ENCODE results near the gene AARS1.
A peak's percentile ranks its signal among the peaks of the same experiment; 100 is the strongest.
"Not testable (repeated sequence)": the region's sequence is repeated elsewhere in the genome, so short reads cannot be mapped to it uniquely, and the experiment has no call there.

The AARS1 gene

DNA sequence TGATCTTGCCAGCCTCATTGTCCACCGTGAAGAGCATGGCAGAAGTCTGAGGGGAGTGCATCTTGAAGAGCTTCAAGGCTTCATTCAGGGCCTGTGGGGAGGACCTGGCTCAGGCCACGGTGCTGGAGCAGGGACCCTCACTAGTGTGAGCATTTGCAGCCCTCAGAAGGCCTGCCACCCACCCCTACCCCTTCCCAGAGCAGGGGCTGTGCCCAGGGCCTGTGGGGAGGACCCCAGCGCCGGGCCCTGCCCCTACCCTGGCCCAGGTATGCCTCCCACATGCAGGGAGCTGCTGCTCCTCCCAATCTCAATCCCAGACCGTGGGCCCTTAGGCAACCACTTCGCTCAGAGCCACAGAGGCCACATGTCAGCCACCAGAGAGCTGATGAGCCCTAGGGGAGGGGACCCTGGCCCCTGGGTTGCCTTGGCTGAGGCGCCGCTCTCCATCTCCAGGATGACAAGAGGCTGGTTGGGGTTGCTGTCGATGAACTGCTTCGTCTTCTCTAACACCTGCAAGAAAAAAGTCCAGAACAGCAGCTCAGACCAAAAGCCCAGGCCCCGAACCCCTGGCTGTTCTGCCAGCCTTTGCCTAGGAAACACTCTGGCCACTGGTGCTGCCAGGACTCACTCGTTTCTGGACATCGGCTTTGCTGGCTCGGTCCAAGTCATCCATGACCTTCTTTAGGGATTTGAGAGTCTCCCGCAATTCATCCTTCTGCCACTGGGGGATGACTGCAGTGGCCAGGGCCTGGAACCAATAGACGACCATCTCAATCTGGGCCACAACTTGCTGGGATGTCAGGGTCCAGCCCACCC, 35.8 kb downstream of the AARS1 start:
- Histone ChIP-seq H3K4me3 (ENCODE audit: low read depth, low read length) (no peak overlapping the region), H3K27ac (no peak overlapping the region), H3K27me3 (ENCODE audit: insufficient read depth, low read depth, severe bottlenecking) (no peaks in the 10 kb centered on the region), H3K9me3 (ENCODE audit: severe bottlenecking) (no peaks in the 10 kb centered on the region), H3K36me3 (peaks cover 71% of the 10 kb centered on the region)
- peak; percentile 49 for DNase-seq
- TF ChIP-seq, protein P1, sequence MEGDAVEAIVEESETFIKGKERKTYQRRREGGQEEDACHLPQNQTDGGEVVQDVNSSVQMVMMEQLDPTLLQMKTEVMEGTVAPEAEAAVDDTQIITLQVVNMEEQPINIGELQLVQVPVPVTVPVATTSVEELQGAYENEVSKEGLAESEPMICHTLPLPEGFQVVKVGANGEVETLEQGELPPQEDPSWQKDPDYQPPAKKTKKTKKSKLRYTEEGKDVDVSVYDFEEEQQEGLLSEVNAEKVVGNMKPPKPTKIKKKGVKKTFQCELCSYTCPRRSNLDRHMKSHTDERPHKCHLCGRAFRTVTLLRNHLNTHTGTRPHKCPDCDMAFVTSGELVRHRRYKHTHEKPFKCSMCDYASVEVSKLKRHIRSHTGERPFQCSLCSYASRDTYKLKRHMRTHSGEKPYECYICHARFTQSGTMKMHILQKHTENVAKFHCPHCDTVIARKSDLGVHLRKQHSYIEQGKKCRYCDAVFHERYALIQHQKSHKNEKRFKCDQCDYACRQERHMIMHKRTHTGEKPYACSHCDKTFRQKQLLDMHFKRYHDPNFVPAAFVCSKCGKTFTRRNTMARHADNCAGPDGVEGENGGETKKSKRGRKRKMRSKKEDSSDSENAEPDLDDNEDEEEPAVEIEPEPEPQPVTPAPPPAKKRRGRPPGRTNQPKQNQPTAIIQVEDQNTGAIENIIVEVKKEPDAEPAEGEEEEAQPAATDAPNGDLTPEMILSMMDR (IDR thresholded peaks at IDR 0.05; ENCODE audit: low read depth, low read length), result peak; percentile 62

DNA sequence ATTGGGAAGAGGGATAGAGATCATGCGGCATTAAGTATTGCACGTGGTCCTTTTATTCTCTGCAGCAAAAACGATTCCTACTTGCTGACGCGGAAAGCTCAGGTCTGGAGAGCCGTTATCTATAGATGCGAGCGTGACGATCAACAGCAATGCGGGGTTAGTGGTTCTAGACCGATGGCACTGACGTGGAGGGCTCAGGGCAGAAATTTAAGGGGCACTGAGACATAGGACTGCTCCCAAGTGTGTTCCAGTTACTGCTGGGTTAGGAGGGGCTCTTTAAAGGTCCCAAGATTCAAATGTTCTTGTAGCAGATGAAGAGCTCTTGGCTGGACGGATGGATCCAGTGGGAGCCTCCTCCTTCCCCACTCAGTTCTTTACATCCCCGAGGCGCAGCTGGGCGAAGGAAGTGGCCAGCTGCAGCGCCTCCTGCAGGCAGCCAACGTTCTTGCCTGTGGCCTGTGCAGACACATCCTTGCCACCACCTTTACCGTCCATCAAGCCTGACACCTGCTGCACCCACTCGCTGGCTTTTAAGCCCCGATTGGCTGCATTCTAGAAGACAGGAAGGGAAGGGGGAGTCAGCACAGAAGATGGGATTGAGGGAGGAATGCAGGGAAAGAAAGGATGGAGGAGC, 36.8 kb downstream of the AARS1 start:
- Histone ChIP-seq H3K36me3 (peaks cover 60% of the 10 kb centered on the region), H3K27ac (peak overlapping the region; percentile 28; the same call in 1 of the 2 replicates), H3K4me3 (ENCODE audit: low read depth, low read length) (no peak overlapping the region), H3K9me3 (ENCODE audit: severe bottlenecking) (no peaks in the 10 kb centered on the region), H3K27me3 (ENCODE audit: insufficient read depth, low read depth, severe bottlenecking) (no peaks in the 10 kb centered on the region)
- TF ChIP-seq, protein P1 (IDR thresholded peaks at IDR 0.05; ENCODE audit: low read depth, low read length), result peak; percentile 93
- peak; percentile 58 for DNase-seq

DNA sequence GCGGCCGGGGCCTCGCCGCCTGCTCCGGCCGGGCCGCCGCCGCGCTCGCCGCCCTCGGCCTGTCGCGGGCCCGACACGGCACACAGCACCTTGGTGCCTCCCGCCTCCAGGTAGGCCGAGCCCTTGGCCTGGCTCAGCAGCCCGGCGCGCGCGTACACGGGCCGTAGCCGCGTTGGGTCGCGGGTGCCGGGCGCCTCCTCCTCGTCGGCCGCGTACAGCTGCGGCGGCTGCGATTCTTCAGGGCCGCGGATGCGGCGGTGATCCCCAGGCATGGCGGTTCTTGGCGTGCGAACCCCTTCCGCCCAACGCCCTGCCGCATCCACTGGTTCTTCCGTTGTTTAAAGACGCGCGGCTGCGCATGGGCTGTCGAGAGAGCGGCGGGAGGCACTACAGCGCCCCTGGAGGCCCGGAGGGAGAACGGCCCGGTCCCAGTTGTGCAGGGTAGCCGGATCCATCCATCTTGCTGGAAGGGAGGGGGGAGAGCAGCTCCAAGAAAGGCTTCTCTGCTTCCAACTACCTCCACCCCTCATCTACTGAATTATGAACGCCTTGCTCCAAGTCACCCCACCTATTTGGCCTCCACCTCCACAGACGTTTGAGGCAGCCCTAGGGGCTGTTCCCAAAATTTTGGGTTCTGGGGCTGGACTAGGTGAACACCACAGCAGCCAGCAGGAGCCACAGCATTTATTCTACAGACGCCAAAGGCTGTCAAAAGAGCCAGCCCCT, 37.5 kb downstream of the AARS1 start, which contains the start of gene EXOSC6:
EXOSC6 (minus strand) TSS at position 312 of the 726 bp plus-strand sequence; CDS start at position 272, 40 bp downstream.
- DNase-seq, result peak; percentile 94
- H3K27ac ChIP-seq, result peak within 1 kb of the TSS; percentile 96
- TF ChIP-seq, protein P1 (IDR thresholded peaks at IDR 0.05; ENCODE audit: low read depth, low read length), result peak; percentile 87
- H3K4me3 ChIP-seq (ENCODE audit: low read depth, low read length), result peak within 1 kb of the TSS; percentile 65
- no peaks in the 10 kb centered on the region for H3K9me3 ChIP-seq (ENCODE audit: severe bottlenecking)
- peaks cover 54% of the 10 kb centered on the region for H3K36me3 ChIP-seq
- no peaks in the 10 kb centered on the region for H3K27me3 ChIP-seq (ENCODE audit: insufficient read depth, low read depth, severe bottlenecking)

DNA sequence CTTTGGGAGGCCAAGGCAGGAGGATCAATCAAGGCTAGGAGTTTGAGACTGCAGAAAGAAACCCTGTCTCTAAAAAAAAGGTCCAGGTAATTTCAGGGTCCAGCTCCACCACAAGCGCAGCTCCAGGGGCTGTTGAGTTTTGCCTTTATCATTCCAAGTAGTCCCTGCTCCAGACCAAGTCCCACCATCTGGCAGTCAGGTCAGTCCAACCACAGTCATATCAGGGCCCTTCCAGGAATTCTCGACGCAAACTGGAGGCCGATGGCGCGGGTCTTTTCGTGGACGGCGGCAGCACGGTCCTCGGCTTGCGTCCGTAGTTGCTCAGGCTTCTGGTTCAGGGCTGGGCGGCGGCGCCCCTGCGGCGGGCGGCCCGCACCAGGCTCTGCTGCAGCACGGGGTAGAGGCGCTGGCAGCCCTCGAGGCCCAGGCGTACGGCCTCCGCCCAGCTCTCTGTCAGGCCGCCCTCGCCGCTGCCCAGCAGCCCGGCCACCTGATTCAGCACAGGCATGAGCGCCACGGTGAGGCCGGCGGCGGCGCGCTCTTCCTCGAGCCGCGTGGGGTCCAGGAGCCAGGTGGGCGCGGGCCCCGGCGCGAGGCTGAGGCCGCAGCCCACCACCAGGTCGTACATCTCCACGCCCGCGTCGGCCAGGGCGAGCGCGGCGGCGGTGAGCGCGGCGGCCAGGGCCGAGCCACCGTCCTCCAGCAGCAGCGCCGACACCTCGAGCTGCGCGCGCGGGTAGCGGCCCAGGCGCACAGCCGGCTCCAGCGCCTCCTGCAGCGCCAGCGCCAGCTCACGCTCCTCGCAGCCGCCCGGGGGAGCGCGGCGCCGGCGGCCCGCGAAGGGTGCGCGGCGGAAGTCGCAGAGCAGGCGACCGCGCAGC, 38.3 kb downstream of the AARS1 start:
- Histone ChIP-seq H3K27me3 (ENCODE audit: insufficient read depth, low read depth, severe bottlenecking) (no peaks in the 10 kb centered on the region), H3K9me3 (ENCODE audit: severe bottlenecking) (no peaks in the 10 kb centered on the region), H3K27ac (peak overlapping the region; percentile 81), H3K36me3 (peaks cover 46% of the 10 kb centered on the region), H3K4me3 (ENCODE audit: low read depth, low read length) (peak overlapping the region; percentile 65)
- TF ChIP-seq, protein P1 (IDR thresholded peaks at IDR 0.05; ENCODE audit: low read depth, low read length), result peak; percentile 26; the same call in 1 of the 2 replicates
- DNase-seq, result peak; percentile 59

DNA sequence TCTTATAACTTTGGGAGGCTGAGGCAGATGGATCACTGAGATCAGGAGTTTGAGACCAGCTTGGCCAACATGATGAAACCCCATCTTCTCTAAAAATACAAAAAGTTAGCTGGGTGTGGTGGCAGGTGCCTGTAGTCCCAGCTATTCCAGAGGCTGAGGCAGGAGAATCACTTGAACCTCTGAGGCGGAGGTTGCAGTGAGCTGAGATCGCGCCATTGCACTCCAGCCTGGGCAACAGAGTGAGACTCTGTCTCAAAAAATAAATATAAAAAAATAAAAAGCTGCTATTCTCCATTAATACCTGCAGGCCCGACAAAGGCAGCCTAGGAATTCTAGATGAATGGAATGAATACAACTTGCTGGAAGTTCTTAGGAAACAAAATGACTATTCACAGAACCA, 39.6 kb downstream of the AARS1 start:
- not testable (repeated sequence) for H3K27me3 ChIP-seq (ENCODE audit: insufficient read depth, low read depth, severe bottlenecking); DNase-seq; H3K27ac ChIP-seq; H3K9me3 ChIP-seq (ENCODE audit: severe bottlenecking); H3K4me3 ChIP-seq (ENCODE audit: low read depth, low read length)
- H3K36me3 ChIP-seq, result peaks cover 35% of the 10 kb centered on the region

DNA sequence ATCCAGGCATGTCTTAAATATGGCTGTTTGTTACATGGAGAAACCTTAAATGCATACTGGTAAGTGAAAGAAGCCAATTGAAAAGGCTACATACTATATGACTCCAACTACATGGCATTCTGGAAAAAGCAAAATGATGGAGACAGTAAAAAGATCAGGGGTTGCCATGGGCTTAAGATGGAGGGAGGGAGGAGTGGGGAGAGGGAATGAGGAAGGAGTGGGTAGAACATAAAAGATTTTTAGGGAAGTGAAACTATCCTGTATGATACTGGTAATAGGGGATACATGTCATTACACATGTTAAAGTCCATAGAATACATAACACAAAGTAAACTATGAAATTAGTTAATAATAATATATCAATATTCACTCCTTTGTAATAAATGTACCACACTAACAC, 50.5 kb downstream of the AARS1 start:
- H3K9me3 ChIP-seq (ENCODE audit: severe bottlenecking); H3K4me3 ChIP-seq (ENCODE audit: low read depth, low read length); H3K36me3 ChIP-seq; DNase-seq; H3K27me3 ChIP-seq (ENCODE audit: insufficient read depth, low read depth, severe bottlenecking); H3K27ac ChIP-seq: not testable (repeated sequence)

DNA sequence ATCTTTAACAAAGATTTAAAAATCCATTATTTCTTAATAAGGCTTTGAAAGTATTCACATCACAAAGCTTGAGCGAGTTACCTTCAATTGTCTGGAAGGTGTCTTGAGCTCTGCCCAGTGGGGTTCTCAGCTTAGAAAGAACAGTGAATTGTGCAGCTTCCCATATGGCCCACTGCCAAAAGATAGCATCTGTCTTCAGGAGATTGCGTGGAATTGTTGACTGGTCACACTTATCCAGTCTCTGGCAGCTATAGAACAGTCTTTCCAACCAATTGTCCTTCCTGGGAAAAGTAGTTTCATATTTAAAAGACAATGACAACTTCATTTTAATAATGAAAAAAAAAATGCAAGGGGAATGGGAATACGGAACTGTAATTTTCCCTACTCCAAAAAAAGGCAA, 57.5 kb downstream of the AARS1 start:
- not testable (repeated sequence) for DNase-seq, H3K36me3 ChIP-seq

DNA sequence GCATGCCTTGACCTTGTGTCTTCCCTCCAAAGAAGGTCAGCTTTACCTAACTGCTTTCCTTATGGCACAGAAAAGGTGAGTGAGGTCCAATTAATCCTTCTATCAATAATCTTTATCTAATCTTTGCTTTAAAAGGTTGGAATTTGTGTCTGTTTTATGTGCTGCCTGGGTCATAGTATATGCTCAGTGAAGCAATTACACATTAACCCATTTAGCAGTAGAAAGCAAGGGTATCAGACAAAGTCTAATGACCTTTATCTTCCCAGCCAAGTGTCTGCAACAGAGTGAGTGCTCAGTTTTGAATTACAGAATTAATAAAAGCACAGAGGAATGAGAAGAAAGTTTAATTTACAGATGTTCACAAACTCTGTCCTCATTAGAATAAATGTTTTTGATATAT, 63.3 kb downstream of the AARS1 start:
- DNase-seq; H3K27ac ChIP-seq; H3K9me3 ChIP-seq (ENCODE audit: severe bottlenecking); H3K4me3 ChIP-seq (ENCODE audit: low read depth, low read length); H3K27me3 ChIP-seq (ENCODE audit: insufficient read depth, low read depth, severe bottlenecking); H3K36me3 ChIP-seq: not testable (repeated sequence)

More for the DNA sequence above, 57.5 kb downstream of the AARS1 start:
- not testable (repeated sequence) for H3K27ac ChIP-seq; H3K4me3 ChIP-seq (ENCODE audit: low read depth, low read length); H3K9me3 ChIP-seq (ENCODE audit: severe bottlenecking); H3K27me3 ChIP-seq (ENCODE audit: insufficient read depth, low read depth, severe bottlenecking)

DNA sequence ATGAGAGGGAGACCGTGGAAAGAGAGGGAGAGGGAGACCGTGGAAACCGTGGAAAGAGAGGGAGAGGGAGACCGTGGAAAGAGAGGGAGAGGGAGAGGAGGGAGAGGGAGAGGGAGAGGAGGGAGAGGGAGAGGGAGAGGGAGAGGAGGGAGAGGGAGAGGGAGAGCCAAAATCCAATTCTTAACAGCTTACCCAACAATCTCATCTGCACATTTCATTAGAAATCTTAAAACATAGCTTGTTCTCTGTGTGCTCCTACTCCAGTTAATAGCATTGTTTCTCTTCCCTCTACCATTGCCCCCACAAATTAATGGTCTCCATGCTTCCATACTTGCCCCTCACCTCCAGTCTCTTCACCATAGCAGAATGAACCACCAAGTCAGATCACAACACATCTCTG, 63.9 kb downstream of the AARS1 start:
- H3K27me3 ChIP-seq (ENCODE audit: insufficient read depth, low read depth, severe bottlenecking); H3K27ac ChIP-seq; H3K9me3 ChIP-seq (ENCODE audit: severe bottlenecking); H3K36me3 ChIP-seq; DNase-seq; H3K4me3 ChIP-seq (ENCODE audit: low read depth, low read length): not testable (repeated sequence)
